ENCODE results near the gene CDKN2D. TPM values are rescaled to one million over a fixed set of nuclear protein-coding genes. Genes with fewer than 3 reads are reported as not detected.

Gene CDKN2D
- total and polyA plus RNA-seq, 2 of the 8 experiments (the other 6 are each of a cell fraction or from before 2014, with no cell fraction given) = 3.0 to 4.0 TPM

DNA sequence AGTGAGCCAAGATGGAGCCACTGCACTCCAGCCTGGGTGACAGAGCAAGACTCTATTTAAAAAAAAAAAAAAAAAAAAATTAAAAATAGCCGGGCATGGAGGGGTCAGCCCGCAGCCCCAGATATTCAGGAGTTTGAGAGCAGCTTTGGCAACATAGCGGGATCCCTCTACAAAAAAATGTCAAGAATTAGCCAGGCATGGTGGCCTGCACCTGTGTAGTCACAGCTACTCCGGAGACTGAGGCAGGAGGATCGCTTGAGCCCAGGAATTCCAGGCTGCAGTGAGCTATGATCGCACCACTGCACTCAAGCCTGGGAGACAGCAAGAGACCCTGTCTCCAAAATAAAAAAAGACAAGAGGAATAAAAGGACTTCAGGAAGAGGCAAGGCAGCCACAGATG lies 17.6 kb upstream of the CDKN2D start (continued):
- TF ChIP-seq, protein P1, sequence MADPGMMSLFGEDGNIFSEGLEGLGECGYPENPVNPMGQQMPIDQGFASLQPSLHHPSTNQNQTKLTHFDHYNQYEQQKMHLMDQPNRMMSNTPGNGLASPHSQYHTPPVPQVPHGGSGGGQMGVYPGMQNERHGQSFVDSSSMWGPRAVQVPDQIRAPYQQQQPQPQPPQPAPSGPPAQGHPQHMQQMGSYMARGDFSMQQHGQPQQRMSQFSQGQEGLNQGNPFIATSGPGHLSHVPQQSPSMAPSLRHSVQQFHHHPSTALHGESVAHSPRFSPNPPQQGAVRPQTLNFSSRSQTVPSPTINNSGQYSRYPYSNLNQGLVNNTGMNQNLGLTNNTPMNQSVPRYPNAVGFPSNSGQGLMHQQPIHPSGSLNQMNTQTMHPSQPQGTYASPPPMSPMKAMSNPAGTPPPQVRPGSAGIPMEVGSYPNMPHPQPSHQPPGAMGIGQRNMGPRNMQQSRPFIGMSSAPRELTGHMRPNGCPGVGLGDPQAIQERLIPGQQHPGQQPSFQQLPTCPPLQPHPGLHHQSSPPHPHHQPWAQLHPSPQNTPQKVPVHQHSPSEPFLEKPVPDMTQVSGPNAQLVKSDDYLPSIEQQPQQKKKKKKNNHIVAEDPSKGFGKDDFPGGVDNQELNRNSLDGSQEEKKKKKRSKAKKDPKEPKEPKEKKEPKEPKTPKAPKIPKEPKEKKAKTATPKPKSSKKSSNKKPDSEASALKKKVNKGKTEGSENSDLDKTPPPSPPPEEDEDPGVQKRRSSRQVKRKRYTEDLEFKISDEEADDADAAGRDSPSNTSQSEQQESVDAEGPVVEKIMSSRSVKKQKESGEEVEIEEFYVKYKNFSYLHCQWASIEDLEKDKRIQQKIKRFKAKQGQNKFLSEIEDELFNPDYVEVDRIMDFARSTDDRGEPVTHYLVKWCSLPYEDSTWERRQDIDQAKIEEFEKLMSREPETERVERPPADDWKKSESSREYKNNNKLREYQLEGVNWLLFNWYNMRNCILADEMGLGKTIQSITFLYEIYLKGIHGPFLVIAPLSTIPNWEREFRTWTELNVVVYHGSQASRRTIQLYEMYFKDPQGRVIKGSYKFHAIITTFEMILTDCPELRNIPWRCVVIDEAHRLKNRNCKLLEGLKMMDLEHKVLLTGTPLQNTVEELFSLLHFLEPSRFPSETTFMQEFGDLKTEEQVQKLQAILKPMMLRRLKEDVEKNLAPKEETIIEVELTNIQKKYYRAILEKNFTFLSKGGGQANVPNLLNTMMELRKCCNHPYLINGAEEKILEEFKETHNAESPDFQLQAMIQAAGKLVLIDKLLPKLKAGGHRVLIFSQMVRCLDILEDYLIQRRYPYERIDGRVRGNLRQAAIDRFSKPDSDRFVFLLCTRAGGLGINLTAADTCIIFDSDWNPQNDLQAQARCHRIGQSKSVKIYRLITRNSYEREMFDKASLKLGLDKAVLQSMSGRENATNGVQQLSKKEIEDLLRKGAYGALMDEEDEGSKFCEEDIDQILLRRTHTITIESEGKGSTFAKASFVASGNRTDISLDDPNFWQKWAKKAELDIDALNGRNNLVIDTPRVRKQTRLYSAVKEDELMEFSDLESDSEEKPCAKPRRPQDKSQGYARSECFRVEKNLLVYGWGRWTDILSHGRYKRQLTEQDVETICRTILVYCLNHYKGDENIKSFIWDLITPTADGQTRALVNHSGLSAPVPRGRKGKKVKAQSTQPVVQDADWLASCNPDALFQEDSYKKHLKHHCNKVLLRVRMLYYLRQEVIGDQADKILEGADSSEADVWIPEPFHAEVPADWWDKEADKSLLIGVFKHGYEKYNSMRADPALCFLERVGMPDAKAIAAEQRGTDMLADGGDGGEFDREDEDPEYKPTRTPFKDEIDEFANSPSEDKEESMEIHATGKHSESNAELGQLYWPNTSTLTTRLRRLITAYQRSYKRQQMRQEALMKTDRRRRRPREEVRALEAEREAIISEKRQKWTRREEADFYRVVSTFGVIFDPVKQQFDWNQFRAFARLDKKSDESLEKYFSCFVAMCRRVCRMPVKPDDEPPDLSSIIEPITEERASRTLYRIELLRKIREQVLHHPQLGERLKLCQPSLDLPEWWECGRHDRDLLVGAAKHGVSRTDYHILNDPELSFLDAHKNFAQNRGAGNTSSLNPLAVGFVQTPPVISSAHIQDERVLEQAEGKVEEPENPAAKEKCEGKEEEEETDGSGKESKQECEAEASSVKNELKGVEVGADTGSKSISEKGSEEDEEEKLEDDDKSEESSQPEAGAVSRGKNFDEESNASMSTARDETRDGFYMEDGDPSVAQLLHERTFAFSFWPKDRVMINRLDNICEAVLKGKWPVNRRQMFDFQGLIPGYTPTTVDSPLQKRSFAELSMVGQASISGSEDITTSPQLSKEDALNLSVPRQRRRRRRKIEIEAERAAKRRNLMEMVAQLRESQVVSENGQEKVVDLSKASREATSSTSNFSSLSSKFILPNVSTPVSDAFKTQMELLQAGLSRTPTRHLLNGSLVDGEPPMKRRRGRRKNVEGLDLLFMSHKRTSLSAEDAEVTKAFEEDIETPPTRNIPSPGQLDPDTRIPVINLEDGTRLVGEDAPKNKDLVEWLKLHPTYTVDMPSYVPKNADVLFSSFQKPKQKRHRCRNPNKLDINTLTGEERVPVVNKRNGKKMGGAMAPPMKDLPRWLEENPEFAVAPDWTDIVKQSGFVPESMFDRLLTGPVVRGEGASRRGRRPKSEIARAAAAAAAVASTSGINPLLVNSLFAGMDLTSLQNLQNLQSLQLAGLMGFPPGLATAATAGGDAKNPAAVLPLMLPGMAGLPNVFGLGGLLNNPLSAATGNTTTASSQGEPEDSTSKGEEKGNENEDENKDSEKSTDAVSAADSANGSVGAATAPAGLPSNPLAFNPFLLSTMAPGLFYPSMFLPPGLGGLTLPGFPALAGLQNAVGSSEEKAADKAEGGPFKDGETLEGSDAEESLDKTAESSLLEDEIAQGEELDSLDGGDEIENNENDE (IDR thresholded peaks at IDR 0.05; ENCODE audit: insufficient replicate concordance, low read length) = no peak
- TF ChIP-seq GABPA (IDR thresholded peaks at IDR 0.05; ENCODE audit: borderline replicate concordance, insufficient read depth, low read length) = no peak
- no peak for TF ChIP-seq TEAD4 (IDR thresholded peaks at IDR 0.05; ENCODE audit: low read depth, low read length)
- no peak for TF ChIP-seq EZH2 (IDR thresholded peaks at IDR 0.05; ENCODE audit: low read depth, low read length, severe bottlenecking)
- TF ChIP-seq YY1 (IDR thresholded peaks at IDR 0.05; ENCODE audit: low read depth, low read length) = no peak
- no peak for TF ChIP-seq MAFK (IDR thresholded peaks at IDR 0.05; ENCODE audit: low read depth, low read length)
- TF ChIP-seq FOSL1 (IDR thresholded peaks at IDR 0.05; ENCODE audit: insufficient read depth, low read depth, low read length) = no peak

Measured in H1 (cell line).